ENCODE data around the gene CLEC2D.
A peak's percentile ranks its signal among the peaks of the same experiment; 100 is the strongest.
"Not testable (repeated sequence)": the region's sequence is repeated elsewhere in the genome, so short reads cannot be mapped to it uniquely, and the experiment has no call there.

Gene CLEC2D

DNA sequence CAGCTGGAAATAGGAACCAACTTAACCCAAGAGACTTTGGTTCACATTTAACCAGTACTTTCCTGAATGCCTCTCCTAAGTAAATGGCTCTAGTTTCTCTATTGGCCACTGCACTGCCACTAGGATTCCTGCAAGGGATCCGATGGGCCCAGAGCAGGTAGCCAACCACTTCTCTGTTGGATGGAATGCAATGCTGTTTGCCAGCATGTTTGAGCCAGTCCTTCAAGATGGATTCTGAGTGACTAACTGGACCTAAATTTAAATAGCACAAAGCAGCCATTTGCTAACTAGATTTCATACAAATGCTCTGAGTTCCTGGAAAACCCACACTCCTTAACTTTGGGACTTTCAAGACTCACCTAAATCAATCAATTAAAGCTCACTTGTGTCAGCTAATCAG, 9.5 kb upstream of the CLEC2D start:
- no peak for DNase-seq (ENCODE audit: low read depth)

DNA sequence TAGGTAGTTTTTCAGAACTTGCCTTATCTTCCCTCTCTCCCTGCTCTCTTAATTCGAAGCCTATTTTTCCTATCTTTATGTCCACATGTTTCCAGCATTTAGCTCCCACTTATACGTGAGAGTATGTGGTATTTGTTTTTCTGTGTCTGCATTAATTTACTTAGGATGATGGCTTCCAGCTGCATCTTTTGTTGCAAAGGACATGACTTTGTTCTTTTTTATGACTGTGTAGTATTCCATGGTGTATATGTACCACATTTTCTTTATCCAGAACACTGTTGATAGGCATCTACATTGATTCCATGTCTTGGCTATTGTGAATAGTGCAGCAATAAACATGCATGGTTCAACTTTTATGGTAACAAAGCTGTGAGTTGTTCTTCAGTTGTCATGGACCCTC, 7.8 kb upstream of the CLEC2D start:
- no peak for DNase-seq (ENCODE audit: low read depth)

DNA sequence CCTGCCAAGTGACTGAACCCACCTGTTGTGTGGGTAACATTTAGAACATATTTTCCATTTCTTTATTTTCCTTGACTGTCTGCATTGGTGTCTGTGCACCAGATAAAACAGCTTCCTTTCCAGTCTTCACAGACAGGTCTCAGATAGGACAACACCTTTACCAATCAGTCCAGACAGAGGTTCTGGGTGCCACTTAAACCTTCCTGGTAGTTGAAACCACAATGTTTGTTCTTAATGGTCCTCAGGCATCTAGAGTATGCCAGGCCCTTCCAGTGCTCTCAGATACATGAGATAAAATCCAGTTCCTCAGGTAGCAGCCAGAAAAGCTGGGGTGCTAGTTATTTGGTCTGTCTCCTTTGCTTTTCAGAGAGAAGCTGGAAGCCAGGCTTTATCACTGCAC, 7.0 kb upstream of the CLEC2D start:
- no peak for DNase-seq (ENCODE audit: low read depth)

DNA sequence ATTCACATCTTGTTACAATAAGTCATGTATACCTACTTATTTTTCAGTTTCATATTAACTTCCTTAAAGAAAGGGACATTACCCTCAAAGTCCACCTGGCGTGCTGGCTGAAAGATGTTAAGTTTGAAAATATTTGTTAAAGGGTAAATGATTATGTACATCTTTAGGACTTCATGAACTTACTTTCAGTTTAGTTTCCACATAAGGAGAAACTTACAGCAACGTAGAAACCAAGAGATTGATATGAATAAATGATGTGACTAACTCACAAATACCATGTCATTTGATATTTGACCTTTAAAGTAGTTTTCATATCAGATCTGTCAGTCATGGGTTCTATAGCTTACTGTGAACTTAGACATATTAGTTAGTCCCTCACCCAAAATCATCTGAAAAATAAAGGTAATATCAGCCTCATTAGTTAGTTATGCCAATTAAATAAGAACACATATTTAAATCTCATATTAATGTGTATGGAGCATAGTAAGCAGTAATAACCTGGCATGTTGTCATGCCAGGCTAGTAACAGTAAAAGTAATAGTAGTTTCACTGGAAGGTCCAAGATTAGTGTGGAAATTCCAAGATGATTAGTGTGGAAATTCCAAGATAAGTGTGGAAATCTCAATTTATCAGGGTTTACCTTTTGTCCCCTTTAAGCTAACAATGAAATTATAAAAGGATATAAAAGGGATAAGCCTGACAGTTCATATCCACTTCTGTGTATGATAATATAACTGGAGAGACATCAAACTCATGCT, 1.9 kb upstream of the CLEC2D start:
- no peak for DNase-seq (ENCODE audit: low read depth)

DNA sequence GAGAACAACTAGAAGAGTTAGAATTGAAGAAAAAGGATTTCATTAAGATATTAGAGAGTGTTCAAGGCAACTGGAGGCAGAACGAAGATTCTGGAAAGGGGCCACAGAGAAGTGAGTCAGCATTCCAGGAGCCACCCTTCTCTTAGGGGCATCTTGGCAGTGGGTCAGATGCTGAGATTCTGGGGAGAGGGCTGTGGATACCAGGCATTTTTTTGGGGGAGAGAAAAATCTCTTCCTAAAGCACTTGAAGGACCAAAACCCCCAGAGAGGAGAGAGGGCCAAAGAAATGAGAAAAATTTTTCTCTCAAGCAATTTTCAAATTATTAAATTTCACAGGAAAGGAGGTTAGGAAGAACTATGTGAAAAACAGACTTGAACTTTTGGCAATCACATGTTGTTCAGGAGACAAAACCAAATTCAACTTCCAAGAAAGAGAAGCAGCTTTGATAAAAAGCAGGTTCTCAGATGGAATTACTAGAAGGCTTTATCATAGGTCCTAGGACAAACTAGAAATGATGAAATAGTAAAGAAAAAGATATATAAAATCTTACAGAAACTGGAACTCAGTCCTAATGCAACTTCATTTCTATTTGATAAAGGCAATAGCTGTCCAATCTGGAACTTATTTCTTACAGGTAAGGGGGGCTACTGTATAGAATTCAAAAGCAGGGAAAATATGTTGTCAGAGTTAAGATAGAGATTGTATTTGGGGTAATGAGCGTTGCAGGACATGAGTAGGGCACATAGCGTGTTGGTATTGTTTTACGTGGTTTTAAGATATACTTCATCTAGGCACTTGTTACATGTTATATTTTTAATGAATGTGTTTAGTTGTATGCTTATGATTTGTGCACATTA, 1.1 kb upstream of the CLEC2D start:
- peak; percentile 13 for DNase-seq (ENCODE audit: low read depth)

DNA sequence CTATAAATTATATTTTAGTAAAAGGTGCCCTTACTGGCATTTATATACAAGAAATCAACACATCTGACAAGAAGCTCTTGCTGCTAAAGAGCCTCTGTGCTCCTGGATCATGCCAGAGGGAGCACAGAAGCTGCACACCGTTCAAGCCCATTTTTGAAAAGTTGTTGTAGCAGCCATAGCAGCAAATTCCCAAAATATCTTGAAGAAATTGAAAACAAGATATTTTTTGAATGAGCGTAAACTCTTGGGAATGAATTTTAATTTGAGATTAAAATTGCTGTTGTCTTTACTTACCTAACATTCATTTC, 540 bp upstream of the CLEC2D start:
- no peak for DNase-seq (ENCODE audit: low read depth)

DNA sequence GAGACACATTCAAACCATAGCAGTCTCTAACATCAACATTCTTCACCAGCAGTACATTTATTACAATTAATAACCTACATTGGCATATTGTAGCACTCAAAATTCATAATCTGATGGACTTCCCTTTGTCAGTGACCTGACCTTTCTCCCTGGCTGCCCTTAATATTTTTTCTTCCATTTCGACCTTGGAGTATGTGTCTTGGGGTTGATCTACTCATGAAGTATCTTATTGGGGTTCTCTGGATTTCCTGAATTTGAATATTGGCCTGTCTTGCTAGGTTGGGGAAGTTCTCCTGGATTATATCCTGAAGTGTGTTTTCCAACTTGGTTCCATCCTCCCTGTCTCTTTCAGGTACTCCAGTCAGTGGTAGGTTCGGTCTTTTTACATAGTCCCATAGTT, 2.8 kb downstream of the CLEC2D start:
- not testable (repeated sequence) for DNase-seq (ENCODE audit: low read depth)

DNA sequence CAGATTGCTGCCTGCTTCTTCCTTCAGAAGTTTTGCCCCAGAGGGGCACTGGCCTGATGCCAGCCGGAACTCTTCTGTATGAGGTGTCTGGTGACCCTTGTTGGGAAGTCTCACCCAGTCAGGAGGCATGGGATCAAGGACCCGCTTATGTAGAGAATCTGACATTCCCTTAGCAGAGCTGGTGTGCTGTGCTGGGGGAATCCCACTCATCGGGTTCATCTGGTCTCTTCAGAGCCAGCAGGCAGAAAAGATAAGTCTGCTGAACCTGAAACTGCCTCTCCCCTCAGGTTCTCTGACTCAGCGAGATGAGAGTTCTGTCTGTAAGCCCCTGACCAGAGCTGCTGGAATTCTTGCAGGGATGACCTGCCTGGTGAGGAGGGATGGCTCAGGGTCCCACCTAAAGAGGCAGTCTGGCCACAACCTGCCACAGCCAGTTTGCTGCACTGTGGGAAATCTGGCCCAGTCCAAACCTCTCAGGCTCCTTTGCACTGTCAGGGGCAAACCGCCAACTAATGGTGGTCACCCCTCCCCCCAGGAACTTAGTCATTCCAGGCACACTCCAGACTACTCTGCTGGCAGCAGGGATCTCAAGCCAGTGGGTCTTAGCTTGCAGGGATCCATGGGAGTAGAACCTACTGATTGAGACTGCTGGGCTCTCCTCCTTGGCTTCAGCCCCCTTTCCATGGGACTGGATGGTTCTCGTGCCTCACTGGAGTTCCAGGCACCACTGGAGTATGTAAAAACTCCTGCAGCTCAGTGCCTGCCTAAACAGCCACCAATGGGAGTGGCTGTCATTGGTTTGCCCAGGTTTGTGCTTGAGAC, 4.1 kb downstream of the CLEC2D start:
- DNase-seq (ENCODE audit: low read depth): peak; percentile 88

DNA sequence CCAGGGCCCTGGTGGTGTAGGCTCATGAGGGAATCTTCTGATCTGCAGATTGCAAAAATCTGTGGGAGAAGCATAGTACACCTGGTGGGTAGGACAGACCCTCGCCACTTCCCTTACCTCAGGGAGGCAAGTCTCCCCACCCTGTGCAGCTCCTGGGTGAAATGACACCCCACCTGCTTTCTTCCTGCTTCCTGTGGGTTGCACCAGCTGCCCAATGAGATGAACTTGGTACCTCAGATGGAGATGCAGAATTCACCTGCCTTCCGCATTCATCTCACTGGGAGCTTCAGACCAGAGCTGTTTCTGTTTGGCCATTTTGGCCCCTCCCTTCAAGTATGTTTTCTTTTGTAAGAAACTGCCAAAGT, 4.7 kb downstream of the CLEC2D start:
- DNase-seq (ENCODE audit: low read depth): no peak

DNA sequence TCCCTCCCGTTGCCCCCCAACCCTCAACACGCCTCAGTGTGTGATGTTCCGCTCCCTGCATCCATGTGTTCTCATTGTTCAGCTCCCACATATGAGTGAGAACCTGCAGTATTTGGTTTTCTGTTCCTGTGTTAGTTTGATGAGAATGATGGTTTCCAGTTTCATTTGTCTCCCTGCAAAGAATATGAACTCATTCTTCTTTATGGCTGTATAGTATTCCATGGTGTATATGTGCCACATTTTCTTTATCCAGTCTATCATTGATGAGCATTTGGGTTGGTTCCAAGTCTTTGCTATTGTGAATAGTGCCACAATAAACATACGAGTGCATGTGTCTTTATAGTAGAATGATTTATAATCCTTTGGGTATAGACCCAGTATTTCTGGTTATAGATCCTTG, 13.0 kb downstream of the CLEC2D start:
- DNase-seq (ENCODE audit: low read depth): not testable (repeated sequence)

DNA sequence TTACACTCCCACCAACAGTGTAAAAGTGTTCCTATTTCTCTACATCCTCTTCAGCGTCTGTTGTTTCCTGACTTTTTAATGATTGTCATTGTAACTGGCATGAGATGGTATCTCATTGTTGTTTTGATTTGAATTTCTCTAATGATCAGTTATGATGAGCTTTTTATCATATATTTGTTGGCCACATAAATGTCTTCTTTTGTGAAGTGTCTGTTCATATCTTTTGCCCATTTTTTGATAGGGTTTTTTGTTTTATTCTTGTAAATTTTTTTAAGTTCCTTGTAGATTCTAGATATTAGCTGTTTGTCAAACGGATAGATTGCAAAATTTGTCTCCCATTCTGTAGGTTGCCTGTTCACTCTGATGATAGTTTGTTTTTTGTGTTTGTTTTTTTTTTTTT, 13.4 kb downstream of the CLEC2D start:
- not testable (repeated sequence) for DNase-seq (ENCODE audit: low read depth)

DNA sequence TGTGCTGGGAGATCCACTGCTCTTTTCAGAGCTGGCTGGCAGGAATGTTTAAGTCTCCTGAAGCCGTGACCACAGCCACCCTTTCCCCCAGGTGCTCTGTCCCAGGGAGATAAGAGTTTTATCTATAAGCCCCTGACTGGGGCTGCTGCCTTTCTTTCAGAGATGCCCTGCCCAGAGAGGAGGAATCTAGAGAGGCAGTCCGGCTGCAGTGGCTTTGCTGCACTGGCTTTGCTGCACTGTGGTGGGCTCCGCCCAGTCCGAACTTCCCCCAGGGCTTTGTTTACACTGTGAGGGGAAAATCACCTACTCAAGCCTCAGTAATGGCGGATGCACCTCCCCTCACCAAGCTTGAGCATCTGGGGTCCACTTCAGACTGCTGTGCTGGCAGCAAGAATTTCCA, 15.9 kb downstream of the CLEC2D start:
- not testable (repeated sequence) for DNase-seq (ENCODE audit: low read depth)

DNA sequence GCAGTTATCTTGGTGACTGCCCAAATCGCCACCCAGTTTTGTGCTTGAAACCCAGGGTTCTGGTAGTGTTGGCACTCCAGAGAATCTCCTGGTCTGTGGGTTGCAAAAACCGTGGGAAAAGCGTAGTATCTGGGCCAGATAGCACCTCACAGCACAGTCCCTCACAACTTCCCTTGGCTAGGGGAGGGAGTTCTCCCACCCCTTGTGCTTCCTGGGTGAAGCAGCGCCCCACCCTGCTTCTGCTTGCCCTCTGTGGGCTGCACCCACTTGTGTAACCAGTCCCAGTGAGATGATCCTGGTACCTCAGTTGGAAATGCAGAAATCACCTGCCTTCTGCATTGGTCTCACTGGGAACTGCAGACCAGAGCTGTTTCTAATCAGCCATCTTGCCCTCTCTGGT, 16.4 kb downstream of the CLEC2D start:
- no peak for DNase-seq (ENCODE audit: low read depth)

DNA sequence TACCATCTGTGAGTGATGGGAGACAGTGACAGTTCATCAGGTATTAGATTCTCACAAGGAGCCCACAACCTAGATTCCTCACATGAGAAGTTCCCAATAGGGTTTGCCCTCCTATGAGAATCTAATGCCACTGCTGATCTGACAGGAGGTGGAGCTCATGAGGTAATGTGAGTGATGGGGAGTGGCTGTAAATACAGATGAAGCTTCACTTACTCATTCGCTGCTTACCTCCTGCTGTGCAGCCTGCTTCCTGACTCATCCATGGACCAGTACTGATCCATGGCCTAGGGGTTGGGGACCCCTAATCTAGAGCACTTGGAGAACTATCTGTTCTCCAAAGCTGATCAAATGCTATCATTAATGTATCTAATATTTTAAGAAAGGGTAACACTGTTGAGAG, 17.7 kb downstream of the CLEC2D start:
- peak; percentile 35 for DNase-seq (ENCODE audit: low read depth)

DNA sequence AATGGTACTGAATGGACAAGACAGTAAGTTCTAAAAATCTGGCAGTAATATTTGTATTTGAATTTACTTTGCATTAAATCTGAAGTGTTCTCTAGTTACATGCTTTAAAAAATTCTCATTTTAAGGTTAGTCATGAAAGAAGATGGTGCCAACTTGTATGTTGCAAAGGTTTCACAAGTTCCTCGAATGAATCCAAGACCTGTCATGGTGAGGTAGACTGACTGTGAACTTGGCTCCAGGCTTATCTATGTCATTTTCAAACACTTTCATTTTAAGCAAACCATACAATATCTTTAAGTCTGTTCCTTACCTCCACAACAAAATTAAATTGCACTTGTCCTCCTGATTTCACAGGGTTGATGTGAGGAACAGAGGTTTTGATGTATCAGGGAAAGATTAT, 23.4 kb downstream of the CLEC2D start:
- DNase-seq (ENCODE audit: low read depth): no peak

DNA sequence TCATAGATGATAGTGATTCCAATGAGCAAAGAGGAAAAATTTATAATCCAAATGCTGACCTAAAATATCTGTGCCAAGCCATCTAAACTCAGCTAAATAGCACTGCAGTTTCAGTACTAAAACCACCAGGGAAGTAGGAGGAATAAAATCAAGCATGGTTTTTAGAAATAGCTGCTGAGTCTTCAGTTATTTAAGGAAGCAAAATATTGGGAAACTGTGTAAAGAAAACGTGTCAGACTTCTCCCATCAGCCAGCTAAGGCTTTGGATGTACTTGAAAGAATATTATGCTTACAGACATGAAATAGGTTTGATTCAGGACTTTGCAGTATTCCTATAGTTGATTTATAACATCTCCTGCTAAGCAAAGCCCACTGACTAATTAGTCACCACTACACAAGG, 24.7 kb downstream of the CLEC2D start:
- DNase-seq (ENCODE audit: low read depth): no peak

DNA sequence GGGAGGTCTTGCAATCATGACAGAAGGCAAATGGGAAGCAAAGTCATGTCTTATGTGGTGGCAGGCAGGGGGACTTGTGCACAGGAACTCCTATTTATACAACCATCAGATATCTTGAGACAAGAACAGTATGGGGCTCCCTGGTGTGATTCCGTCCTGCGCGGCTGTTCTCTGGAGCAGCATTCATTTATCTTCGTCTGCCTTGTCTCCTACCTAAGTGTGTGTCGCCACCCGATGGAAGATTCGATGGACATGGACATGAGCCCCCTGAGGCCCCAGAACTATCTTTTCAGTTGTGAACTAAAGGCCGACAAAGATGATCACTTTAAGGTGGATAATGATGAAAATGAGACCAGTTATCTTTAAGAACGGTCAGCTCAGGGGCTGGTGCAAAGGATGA, 25.6 kb downstream of the CLEC2D start:
- not testable (repeated sequence) for DNase-seq (ENCODE audit: low read depth)

DNA sequence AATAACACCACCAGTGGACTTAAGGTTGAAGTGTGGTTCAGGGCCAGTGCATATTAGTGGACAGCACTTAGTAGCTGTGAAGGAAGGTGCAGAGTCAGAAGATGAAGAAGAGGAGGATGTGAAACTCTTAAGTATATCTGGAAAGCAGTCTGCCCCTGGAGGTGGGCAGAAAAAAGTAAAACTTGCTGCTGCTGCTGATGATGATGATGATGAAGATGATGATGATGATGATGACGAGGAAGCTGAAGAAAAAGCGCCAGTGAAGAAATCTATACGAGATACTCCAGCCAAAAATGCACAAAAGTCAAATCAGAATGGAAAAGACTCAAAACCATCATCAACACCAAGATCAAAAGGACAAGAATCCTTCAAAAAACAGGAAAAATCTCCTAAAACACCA, 26.1 kb downstream of the CLEC2D start:
- DNase-seq (ENCODE audit: low read depth): not testable (repeated sequence)

DNA sequence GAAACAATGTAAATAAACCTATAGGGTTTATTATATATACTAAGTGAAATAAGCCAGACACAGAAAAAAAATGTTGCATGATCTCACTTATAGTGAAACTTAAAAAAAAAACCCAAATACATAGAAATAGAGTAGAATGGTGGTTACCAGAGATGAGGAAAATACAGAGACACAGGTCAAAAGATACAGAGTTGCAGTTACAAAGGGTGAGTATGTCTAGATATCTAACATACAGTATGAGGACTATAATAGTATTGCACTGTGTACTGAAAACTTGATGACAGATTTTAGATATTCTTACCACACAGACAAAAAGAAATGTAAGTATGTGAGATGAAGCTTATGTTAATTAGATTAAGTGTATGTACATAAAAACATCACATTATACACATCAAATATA, 28.1 kb downstream of the CLEC2D start:
- DNase-seq (ENCODE audit: low read depth): no peak

DNA sequence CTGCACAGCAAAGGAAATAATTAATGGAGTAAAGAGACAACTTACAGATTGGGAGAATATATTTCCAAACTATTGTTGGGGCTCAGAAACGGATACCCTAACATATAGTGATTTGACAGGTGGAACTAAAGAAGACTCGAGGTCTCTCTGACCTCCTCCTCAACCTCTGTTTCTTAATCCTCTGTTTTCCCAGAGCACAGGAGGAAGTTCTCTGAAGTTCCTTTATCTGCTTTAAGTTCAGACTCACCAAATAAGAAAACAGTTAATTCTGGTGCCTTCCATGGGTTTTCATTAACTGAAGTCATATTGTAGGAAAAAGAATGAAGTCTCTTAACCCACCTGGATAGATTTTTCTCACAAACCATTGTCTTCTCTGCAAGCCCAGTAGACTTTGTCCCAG, 29.2 kb downstream of the CLEC2D start:
- DNase-seq (ENCODE audit: low read depth): no peak

DNA sequence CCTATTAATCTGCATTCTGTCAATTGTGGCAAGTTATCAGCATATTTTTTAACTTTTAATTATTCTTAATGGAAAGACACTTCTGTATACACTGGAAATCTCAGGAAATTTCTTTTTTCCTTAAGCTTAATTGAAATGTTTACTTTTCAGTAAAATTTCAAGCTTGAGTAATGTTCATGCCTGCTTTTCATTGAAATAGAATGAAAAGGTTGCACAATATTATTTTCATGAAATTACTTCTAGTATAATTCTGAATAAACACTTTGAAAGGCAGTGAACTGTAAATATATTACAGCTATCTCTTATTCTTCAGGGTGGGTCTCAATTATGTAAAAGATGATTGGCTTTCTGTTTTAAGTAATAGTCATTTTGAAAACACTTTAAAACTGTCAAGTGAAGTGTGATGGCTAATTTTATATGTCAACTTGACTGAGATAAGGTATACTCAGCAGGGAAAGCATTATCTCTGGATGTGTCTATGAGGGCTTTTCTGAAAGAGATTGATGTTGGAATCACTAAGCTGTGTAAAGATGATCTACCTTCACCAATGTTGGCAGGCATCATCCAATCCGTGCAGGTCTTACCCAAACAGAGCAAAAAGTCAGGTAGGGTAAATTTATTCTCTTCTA, 29.9 kb downstream of the CLEC2D start:
- DNase-seq (ENCODE audit: low read depth): no peak

DNA sequence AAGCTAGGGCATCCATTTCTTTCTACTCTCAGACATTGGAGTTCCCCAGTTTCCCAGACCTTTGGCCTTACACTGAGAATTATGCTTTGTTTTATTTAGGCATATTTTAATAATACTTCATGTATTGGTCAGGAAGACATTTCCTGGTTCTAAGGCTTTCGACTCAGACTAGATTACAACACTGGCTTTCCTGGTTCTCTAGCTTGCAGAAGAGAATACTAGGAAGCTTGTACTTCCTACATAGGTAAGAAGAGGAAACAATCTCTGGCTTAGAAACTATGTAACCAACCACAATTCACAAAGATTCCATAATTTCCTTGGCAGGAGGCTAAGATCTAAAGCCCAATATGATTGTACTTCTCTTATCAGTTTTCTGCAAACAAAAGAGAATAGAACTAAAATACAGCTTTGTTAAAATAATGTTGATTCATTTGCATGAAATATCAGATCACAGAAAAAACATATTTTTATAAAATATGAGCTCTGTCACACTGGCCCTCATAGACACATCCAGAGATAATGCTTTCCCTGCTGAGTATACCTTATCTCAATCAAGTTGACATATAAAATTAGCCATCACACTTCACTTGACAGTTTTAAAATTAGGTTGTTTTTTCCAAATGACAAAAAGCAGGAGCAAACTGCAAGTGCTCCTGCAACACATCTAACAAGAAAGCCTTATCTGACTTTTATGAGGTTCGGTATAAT, 30.5 kb downstream of the CLEC2D start:
- peak; percentile 8 for DNase-seq (ENCODE audit: low read depth)
